Measurements from ENCODE around the gene ACVR2A.

DNA sequence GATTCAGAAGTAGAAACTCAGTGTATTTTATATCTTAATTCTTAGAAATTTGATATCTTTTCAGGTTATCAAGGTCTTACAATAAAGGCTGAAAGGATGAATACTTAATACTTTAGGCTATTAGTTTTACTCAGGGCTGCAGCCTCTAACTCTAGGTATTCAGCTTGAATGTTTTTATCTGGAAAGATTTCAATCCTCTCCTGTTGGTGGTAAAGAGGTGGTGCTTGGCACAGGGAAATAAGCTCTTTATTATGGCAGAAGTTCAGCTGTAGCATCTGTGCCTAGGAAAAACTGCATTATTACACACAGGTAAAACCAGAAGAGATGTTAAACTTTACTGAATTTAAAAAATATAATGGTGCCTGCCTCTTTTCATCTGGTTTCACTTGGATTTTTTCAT, 11.1 kb downstream of the ACVR2A start:
- no peak for TF ChIP-seq ZNF274 (IDR thresholded peaks at IDR 0.05; ENCODE audit: low read depth, low read length)
- TF ChIP-seq YY1 (IDR thresholded peaks at IDR 0.05; ENCODE audit: insufficient read depth, insufficient read length) = no peak
